HG03439 (cell line): Measurements from ENCODE around the gene DNASE1L1.
A peak's percentile ranks its signal among the peaks of the same experiment; 100 is the strongest.
"Not testable (repeated sequence)": the region's sequence is repeated elsewhere in the genome, so short reads cannot be mapped to it uniquely, and the experiment has no call there.

Experiments used
- ATAC-seq: cut with Tn5 transposase; IDR thresholded peaks from one replicate; pipeline ENCODE4 v1.9.1; 2021; ENCODE audit warnings: mild to moderate bottlenecking, moderate library complexity; ENCODE audit not compliant: unreplicated experiment

DNASE1L1 gene

GRCh38 chrX:154408659-154409221 lies 314 bp downstream of the DNASE1L1 start:
- ATAC-seq = no peak

GRCh38 chrX:154404625-154405192 lies 4.3 kb downstream of the DNASE1L1 start:
- no peak for ATAC-seq

DNA sequence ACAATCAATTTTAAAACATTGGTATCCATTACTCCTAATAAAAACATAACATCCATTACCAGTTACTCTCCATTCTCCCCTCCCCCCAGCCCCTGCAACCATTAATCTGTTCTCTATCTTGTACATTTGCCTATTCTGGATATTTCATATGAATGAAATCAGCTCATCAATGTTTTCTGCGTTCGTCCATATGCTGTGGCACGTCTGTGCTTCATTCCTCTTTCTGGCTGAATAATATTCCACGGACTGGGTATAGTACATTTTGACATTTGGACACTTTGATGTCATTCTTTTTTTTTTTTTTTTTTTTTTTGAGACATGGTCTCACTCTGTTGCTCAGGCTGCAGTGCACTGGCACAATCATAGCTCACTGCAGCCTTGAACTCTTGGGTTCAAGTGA lies 5.2 kb downstream of the DNASE1L1 start:
- no peak for ATAC-seq

DNA sequence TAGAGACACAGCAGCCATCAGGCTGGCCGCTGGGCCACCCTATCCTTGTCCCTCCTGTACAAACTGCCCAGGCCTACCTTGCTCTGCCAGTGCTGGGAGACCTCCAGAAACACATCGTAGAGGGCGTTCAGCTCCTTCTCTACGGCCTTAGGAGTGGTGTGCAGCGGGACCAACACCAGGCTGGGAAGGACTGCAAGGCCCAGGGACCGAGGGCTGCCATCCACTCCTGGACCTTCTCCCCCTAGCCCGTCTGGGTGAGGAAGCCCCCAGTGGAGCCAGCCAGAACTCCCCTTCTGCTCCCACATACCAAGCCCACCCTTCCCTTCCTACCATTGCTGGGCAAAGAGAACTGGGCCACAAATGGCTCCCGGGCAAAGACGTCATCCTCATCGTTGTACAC lies 5.9 kb downstream of the DNASE1L1 start:
- no peak for ATAC-seq

- ATAC-seq = no peak
Observed at GRCh38 chrX:154402622-154403127, 6.4 kb downstream of the DNASE1L1 start.

DNA sequence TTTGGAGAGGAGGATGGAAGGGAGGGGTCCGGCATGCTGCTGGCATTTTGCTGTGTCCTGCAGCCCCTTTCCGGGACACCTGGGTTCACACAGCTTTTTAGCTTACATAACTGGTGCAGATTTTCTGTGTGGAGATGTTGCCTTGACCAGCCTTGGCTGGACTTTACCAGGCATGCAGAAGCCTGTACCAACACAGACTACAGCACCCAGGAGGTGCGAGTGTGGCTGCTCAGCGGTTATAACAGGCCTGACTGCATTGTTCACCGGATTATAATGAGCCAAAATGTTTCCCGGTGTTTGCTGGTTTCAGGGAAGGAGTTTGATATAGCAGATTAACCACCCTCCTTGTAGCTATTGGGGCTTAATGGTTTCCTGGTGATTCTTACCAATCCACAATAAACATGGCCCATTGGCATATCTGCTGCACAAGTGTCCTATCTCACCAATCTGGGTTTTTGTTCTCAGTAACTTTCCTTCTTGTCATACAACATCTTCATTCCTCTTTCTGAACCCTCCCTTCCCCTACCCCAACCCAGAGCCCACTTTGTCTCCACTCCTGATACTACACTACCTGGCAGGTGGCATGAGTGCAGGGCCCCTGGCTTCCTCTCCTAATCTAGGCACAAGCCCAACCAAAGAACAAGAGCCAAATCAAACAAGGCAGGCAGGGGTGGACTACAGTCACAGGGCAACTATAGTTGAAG lies 7.0 kb downstream of the DNASE1L1 start:
- ATAC-seq = no peak

- ATAC-seq = no peak
Observed at GRCh38 chrX:154401045-154401799, 7.8 kb downstream of the DNASE1L1 start.

- not testable (repeated sequence) for ATAC-seq
Observed at GRCh38 chrX:154400369-154400817, 8.7 kb downstream of the DNASE1L1 start.

DNA sequence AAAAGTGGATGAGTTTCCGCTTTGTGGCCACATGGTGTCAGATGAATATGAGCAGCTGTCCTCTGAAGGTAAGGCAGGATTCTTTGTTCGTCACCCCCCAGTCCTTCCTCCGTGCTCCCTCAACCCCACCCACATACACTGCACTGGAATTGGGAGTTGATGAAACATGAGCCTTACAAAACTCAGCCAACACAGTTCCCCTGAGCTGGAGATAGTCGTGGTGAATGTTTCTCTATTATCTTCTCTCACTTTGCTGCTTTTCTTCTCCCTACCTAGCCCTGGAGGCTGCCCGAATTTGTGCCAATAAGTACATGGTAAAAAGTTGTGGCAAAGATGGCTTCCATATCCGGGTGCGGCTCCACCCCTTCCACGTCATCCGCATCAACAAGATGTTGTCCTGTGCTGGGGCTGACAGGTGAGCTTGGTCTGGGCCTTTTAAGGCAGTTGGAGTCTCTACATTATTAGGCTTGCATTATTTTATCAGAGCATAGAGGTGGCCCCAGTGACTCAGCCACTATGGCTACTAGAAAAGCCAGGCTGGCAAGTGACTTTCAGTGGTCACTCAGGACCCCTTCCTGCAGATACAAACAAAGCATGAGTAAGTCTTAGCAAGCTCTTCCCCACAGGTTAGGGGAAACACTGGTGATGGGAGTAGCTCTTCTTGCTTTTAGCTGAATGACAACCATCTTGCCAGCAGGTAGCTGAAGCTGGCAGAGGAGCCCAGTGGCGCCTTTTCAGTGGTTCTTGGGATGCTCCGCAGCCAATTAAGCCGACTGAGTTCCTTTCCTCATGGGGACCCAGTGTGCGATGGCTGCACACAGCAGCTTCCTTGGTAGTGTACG lies 9.3 kb downstream of the DNASE1L1 start:
- ATAC-seq = no peak

GRCh38 chrX:154398668-154399526 lies 10.2 kb downstream of the DNASE1L1 start:
- no peak for ATAC-seq

DNA sequence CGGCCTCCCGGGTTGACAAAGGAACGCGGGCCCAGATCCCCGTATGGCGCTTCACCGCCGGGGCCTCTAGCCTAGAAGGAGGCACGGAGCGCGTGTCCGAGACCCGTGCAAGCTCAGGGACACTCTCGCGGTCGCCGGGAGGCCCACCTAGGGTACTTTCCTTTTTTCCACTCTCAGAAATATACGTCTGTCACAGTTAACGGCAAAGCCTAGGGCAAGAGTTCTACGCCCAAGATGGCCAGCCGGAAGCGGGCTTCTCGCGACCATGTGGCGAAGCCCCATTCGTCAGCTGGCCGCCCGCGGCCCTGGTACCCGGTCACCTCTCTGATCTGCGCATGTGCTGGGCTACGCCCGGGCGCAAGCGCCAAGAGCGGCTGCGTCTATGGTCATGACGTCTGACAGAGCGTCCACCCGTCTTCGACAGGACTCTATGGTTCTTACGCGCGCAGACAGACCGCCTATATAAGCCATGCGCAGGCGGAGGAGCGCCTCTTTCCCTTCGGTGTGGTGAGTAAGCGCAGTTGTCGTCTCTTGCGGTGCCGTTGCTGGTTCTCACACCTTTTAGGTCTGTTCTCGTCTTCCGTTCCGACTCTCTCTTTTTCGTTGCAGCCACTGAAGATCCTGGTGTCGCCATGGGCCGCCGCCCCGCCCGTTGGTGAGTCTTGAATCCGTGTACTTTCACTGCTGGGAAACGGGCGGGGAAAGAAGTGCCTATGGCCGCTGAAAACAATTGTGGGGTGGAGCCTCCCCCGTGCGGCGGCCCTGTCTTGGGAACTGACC lies 11.0 kb downstream of the DNASE1L1 start, which contains the start of gene RPL10:
TSS of gene RPL10 (plus strand) at position 490 of the 780 bp plus-strand sequence. CDS start at position 633, 143 bp downstream.
- ATAC-seq = peak; percentile 79

DNA sequence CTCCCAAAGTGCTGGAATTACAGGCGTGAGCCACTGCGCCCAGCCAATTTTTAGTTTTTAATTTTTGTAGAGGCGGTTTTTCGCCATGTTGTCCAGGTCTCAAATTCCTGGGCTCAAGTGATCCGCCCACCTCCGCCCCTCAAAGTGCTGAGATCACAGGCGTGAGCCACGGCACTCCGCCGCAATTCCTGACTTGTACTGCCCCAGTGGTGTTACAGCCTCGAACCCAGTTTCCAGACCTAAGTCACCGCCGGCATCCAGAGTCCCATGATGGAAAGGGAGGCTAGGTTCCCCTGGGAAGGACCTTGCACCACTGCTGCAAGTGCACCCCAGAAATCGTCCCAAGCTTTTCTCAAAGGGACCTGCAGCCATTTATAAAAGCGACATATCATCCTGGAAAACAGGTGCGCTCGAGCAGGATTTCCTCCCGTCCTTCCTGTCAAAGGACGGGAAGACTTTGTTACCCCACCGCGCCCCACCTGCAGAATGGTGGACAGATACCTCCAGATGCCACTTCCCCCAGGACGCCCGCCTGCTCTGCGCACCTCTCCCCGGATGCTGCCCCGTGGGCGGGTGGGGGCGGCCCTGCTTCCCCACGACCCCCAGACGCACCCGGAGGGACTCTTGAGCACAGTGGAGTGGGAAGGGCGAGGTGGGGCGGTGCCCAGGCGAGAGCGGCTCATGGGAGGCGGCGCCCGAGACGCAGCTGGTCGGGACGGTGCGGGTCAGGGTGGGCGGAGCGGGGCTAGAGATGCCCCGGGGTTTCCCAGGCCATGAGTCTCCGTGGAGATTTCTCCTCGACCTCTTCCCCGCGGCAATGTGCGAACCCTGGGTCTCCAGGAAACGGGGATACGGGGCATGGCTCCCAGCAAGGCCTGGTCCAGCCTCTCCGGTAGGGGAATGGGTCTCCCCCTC lies 11.8 kb downstream of the DNASE1L1 start:
- peak; percentile 37 for ATAC-seq

DNA sequence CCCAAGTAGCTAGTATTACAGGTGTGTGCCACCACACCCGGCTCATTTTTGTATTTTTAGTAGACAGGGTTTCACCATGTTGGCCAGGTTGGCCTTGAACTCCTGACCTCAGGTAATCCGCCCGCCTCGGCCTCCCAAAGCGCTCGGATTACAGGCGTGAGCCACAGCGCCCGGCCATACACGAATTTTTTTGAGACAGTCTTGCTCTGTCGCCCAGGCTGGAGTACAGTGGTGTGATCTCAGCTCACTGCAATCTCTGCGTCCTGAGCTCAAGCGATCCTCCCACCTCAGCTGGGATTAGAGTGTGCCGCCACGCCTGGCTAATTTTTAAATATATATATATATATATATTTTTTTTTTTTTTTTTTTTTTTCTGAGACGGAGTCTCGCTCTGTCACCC lies 12.7 kb downstream of the DNASE1L1 start:
- ATAC-seq = not testable (repeated sequence)

DNA sequence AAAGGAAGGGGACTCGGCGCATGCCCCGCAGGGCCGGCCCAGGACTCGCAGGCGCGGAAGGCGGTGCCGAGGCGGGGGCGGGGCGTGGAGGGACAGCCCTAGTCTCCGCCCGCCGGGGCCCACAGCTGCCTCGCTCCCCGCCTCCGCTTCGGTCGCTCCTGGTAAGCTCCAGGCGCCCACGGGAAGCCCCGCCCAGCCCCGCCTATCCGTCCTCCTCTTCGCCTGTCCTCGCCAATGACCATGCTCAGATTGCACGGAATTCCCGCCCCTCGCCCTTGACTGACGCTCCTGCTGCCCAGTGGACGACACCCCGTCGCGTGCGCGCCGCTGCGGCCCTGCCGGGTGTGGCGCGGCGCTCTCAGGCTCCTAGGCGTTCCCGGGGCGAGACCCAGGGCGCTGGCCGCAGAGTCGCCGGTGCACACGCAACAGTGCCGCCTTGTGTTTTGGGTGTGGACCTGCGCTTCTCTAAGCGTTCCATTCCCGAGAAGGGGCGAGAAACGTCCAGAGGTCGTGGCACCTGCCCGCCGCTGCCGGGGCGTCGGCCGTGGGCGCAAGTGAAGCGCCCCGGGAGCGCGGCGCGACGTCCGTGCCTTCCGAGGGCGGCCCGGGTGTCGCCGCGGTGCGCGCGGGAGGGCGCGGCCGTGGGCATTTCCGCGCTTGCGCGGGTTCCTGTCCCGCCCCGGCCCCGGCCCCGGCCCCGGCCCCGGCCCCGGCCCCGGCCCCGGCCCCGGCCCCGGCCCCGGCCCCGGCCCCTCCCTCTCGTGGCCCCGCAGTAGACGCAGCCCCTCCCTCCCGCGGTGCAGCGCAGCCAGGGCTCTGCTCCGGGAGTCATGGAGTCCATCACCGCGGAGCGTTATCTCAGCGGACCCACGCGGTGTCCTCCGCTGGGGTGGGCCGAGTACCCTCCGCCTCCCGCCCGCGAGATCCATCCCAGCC lies 19.0 kb downstream of the DNASE1L1 start:
- ATAC-seq = peak; percentile 68

DNA sequence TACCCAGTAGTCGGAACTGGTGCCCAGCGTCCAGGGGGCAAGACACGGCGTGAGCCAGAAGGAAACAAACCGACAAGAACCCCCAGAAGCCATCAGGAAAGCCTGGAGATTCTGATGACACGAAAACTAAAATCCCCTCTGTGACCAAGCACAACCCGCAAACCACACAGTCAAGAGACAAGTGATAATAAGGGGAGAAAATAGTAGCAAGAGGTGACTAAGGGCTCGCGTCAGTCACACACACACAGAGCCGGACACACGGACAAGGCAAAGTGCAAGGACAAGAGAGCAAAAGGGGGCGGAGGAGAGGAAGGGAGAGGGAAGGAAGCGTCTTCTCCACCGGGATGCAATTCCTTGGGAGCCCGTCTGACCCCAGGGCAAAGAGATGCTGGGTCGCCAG lies 20.4 kb downstream of the DNASE1L1 start:
- peak; percentile 23 for ATAC-seq

DNA sequence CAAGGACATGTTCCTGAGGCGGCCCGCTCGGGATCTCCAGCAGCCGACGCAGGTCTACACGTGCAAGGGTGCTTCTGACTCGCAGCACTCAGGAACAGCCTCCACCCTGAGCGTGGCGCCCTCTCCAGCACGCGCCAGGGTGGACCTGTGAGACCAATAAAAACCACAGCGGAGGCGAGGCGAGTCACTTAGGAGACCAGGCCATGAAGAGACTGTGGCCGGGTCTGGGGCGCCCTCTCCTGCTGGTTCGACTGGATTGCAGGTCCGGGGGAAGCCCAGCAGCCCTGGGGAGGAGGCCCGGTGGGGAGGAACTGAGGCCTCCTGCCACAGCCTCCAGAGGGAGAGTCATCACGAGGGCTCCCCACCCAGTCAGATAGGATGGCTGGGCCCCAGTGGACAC lies 21.0 kb downstream of the DNASE1L1 start:
- ATAC-seq = peak; percentile 33
